Osteocyte (in vitro differentiated cells): ENCODE measurements around the gene SSTR3. TPM values are rescaled to one million over a fixed set of nuclear protein-coding genes. Genes with fewer than 3 reads are reported as not detected.

Source experiments
- DNase-seq: peaks from one replicate; pipeline ENCODE4 v3.0.0; 2021; ENCODE audit warnings: mixed read lengths; ENCODE audit not compliant: unreplicated experiment; ENCODE audit errors: extremely low spot score
- H3K27ac Mint-ChIP-seq: one replicate; pipeline ENCODE4 v1.8.0; 2021; ENCODE audit warnings: mild to moderate bottlenecking, mixed read lengths; ENCODE audit not compliant: unreplicated experiment
- H3K27me3 Mint-ChIP-seq: one replicate; pipeline ENCODE4 v1.8.0; 2021; ENCODE audit warnings: mixed read lengths; ENCODE audit not compliant: unreplicated experiment
- H3K36me3 Mint-ChIP-seq: one replicate; pipeline ENCODE4 v1.8.0; 2021; ENCODE audit warnings: mixed read lengths; ENCODE audit not compliant: unreplicated experiment
- H3K4me1 Mint-ChIP-seq: one replicate; pipeline ENCODE4 v1.8.0; 2021; ENCODE audit warnings: mixed read lengths; ENCODE audit not compliant: unreplicated experiment
- H3K4me3 Mint-ChIP-seq: one replicate; pipeline ENCODE4 v1.8.0; 2021; ENCODE audit warnings: mild to moderate bottlenecking, moderate library complexity, mixed read lengths; ENCODE audit not compliant: unreplicated experiment
- H3K9me3 Mint-ChIP-seq: one replicate; pipeline ENCODE4 v1.8.0; 2021; ENCODE audit warnings: mixed read lengths; ENCODE audit not compliant: unreplicated experiment
- total RNA-seq: library from RNA; stranded (reverse); gene quantifications from 2 replicates; pipeline ENCODE4 v1.2.1, GENCODE V29; 2021
- TF ChIP-seq, protein P1 (sequence below): fragments of 200-600 bp; sonication (generic); IDR thresholded peaks from 2 replicates; pipeline ENCODE4 v1.5.0; 2021; ENCODE audit warnings: antibody characterized with exemption, mild to moderate bottlenecking, moderate library complexity

The SSTR3 gene
- total RNA-seq, 1 donor from 2014 or later = not detected

DNA sequence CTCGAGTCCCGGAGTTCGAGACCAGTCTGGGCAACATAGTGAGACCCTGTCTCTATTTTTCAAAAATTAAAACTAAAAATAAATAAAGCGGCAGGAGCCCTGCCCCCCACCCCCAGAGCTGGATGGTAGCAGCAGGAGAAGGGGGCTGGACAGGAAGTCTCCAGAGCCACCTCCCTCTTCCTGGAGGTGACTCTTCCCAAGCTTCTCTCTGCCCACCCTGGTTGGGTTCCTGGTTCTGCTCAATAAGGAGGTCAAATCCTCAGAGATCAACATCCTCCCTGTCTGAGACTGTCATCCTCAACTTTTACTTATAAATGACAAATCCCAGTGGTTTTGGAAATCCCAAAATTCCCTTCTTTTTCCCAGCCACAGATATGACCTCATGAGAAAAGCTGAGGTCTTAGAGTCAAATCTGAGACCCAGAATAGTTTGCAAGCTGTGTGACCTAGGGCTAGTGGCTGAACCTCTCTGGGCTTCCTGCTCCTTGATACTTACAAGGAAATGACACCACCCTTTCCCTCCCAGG, 25.2 kb downstream of the SSTR3 start:
- H3K27ac Mint-ChIP-seq = peak overlapping the region; percentile 87
- H3K9me3 Mint-ChIP-seq = no peaks in the 10 kb centered on the region
- H3K4me1 Mint-ChIP-seq = peaks cover 34% of the 10 kb centered on the region
- no peak for DNase-seq
- H3K27me3 Mint-ChIP-seq = no peaks in the 10 kb centered on the region
- H3K36me3 Mint-ChIP-seq = peaks cover 7% of the 10 kb centered on the region
- TF ChIP-seq, protein P1, sequence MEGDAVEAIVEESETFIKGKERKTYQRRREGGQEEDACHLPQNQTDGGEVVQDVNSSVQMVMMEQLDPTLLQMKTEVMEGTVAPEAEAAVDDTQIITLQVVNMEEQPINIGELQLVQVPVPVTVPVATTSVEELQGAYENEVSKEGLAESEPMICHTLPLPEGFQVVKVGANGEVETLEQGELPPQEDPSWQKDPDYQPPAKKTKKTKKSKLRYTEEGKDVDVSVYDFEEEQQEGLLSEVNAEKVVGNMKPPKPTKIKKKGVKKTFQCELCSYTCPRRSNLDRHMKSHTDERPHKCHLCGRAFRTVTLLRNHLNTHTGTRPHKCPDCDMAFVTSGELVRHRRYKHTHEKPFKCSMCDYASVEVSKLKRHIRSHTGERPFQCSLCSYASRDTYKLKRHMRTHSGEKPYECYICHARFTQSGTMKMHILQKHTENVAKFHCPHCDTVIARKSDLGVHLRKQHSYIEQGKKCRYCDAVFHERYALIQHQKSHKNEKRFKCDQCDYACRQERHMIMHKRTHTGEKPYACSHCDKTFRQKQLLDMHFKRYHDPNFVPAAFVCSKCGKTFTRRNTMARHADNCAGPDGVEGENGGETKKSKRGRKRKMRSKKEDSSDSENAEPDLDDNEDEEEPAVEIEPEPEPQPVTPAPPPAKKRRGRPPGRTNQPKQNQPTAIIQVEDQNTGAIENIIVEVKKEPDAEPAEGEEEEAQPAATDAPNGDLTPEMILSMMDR = no peak
- H3K4me3 Mint-ChIP-seq = peak overlapping the region; percentile 77

DNA sequence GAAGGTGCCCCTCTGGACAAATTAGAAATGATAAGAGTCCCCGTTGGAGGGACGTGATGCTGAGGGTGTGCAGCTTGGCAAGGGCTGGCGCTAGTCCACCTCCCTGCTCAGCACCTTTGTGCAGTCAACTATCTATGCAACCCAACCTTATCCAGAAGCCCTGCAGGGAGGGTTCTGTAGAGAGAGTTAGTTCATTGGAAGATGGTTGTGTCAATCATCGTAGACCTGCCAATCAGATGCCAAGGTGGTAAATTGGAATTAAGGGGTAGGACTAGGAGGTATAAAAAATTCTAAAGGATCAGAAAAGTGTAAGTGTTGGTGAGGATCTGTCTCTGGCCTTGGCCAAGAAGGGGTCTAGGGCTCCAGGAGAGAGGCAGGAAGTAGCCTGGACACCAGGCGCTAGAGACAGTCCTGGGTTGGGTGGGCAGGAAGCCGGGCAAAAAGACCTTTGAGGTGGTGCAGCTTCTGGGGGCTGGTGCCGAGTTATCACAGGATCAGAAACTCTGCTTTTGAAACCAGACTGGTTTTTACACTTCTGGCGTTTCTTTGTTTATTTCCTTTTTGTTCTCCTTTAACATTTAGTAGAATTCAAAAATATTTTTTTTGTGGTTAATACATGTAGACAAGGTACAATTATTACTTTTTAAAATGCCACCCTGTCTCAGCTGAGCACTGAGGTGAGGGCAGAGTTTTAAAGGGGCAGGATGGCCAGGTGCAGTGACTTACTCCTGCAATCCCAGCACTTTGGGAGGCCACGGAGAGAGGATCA, 25.9 kb downstream of the SSTR3 start:
- no peak for DNase-seq
- Mint-ChIP-seq H3K4me1 (peaks cover 34% of the 10 kb centered on the region), H3K27me3 (no peaks in the 10 kb centered on the region), H3K9me3 (no peaks in the 10 kb centered on the region), H3K27ac (peak overlapping the region; percentile 87), H3K4me3 (peak overlapping the region; percentile 63), H3K36me3 (peaks cover 11% of the 10 kb centered on the region)
- TF ChIP-seq, protein P1 = no peak

DNA sequence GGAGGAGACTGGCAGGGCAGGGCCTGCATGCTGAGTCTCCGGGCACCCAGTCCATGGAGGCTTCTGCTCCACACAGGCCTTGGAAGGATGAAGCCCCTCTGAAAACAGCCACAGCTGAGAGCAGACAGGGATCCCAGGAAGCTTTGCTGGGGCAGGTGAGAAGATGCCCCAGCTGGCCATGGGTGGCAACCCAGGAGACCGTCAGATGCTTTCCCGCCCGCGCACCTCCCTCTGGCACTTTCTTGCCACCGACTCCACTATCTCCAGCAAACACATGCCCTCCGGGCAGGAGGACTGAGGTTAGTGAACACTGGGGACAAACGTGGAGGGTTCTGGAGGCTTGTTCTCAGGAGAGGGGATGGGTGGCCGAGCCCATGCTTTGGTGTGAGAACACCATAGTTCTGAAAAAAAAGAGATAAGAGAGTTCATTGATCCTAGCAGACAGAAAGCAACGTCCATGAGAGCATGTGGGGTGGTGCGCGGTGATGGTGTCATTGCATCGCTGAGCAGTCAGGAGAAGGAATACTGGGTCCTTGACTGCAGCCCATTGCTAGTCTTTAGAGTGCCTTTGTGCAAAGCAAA, 26.5 kb downstream of the SSTR3 start:
- Mint-ChIP-seq H3K36me3 (peaks cover 11% of the 10 kb centered on the region), H3K27me3 (no peaks in the 10 kb centered on the region), H3K4me3 (peak overlapping the region; percentile 63), H3K9me3 (no peaks in the 10 kb centered on the region), H3K4me1 (peaks cover 34% of the 10 kb centered on the region), H3K27ac (no peak overlapping the region)
- no peak for DNase-seq
- TF ChIP-seq, protein P1 = no peak

DNA sequence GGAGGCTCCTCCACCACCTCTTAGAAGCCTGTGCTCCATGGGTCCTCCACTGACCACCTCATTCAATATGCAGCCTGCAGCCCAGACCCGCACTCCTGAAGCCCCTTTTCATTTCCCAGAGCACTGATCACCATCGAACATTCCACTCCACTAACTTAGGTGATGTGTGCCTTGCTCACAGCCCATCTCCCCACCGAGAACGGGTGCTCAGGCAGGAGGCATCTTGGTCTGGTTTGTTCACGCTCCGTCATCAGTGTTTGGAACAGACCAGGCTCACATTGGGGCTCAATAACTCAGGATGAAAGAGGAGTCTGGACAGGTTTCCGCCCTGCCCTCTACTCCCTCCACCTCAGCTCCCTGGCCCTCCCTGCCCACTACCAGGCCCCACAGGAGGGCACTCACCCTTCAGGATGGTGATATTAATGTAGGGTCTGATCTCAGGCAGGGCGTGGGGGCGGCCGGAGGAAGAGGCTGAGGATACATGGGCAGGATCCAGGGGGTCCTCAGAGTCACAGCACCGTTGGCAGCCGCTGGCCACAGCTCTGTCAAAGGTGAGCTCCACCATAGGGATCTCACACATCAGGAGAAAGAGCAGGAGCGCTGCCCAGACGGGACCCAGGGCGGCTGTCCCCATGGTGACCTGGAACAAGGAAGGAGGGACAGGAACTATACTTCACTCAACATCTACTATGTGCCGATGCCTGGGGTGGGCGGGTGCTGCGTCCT, 27.3 kb downstream of the SSTR3 start:
- TF ChIP-seq, protein P1 = no peak
- no peaks in the 10 kb centered on the region for H3K9me3 Mint-ChIP-seq
- H3K4me3 Mint-ChIP-seq = no peak overlapping the region
- H3K36me3 Mint-ChIP-seq = peaks cover 8% of the 10 kb centered on the region
- H3K27me3 Mint-ChIP-seq = no peaks in the 10 kb centered on the region
- no peak overlapping the region for H3K27ac Mint-ChIP-seq
- DNase-seq = no peak
- peaks cover 34% of the 10 kb centered on the region for H3K4me1 Mint-ChIP-seq

DNA sequence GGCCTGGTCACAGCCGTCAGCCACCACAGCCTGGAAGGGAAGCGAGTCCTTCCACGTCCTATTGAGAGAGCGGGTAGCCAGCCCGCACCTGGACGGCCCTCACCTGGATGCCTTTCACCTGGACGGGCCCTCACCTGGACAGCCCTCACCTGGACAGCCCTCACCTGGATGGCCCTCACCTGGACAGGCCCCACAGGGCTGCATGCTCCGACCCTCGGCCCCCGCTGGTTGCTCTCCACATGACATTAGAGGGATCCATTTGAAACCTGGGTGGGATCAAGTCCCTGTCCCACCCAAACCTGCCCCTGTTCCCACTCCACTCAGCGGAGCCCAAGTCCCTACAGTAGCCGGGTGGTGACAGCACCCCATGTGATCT, 27.9 kb downstream of the SSTR3 start:
- H3K36me3 Mint-ChIP-seq = peaks cover 8% of the 10 kb centered on the region
- no peak for DNase-seq
- H3K27ac Mint-ChIP-seq = no peak overlapping the region
- no peaks in the 10 kb centered on the region for H3K9me3 Mint-ChIP-seq
- no peaks in the 10 kb centered on the region for H3K27me3 Mint-ChIP-seq
- TF ChIP-seq, protein P1 = no peak
- no peak overlapping the region for H3K4me3 Mint-ChIP-seq
- H3K4me1 Mint-ChIP-seq = peaks cover 32% of the 10 kb centered on the region
